Activated CD8-positive, alpha-beta T cell treated with anti-CD3 and anti-CD28 coated beads for 36 hours (primary cell): ENCODE results near the gene RPN2. TPM values are rescaled to one million over a fixed set of nuclear protein-coding genes. Genes with fewer than 3 reads are reported as not detected.

ENCODE experiments used
- ATAC-seq: fragments of 200-7000 bp; cut with Tn5 transposase; one replicate; pipeline ENCODE4 v1.10.0; 2021; ENCODE audit warnings: mild to moderate bottlenecking, moderate library complexity
- CTCF ChIA-PET: fragments of 350-600 bp; sonication (Branson Sonifier 250); formaldehyde crosslinking; loops from one replicate; lab custom pipeline; 2021; ENCODE audit warnings: antibody characterized with exemption; lab: Charles Lee
- POLR2A ChIA-PET: fragments of 350-600 bp; sonication (Branson Sonifier 250); formaldehyde crosslinking; loops from one replicate; lab custom pipeline; 2021; ENCODE audit warnings: antibody characterized with exemption; lab: Charles Lee
- DNase-seq: peaks from one replicate; pipeline ENCODE4 v3.0.0-alpha.2; 2020
- H3K27ac Mint-ChIP-seq: one replicate; pipeline ENCODE4 v1.8.0; 2021; ENCODE audit warnings: mild to moderate bottlenecking, mixed read lengths
- H3K27me3 Mint-ChIP-seq: one replicate; pipeline ENCODE4 v1.8.0; 2021; ENCODE audit warnings: mixed read lengths
- H3K36me3 Mint-ChIP-seq: one replicate; pipeline ENCODE4 v1.8.0; 2021; ENCODE audit warnings: low read depth, mixed read lengths
- H3K4me1 Mint-ChIP-seq: one replicate; pipeline ENCODE4 v1.8.0; 2021; ENCODE audit warnings: low read depth, mixed read lengths
- H3K4me3 Mint-ChIP-seq: one replicate; pipeline ENCODE4 v1.8.0; 2021; ENCODE audit warnings: mild to moderate bottlenecking, moderate library complexity, mixed read lengths
- H3K9me3 Mint-ChIP-seq: one replicate; pipeline ENCODE4 v1.8.0; 2021; ENCODE audit warnings: mixed read lengths
- intact Hi-C: fragments of 100-400 bp; cut with micrococcal nuclease; formaldehyde crosslinking; loops from one replicate; pipeline ENCODE4 v1.10.0; 2022
- total RNA-seq, 2 experiments: library from RNA; stranded (reverse); gene quantifications; one replicate each; pipeline ENCODE4 v1.2.3, GENCODE V29; 2021
- TF ChIP-seq, protein P1 (sequence below): fragments of 200-600 bp; IDR thresholded peaks from one replicate; pipeline ENCODE4 v1.8.0; 2022; ENCODE audit warnings: antibody characterized with exemption, mild to moderate bottlenecking

RPN2 gene
- total RNA-seq, 2 experiments from 2014 or later: 103 to 107 TPM

DNA sequence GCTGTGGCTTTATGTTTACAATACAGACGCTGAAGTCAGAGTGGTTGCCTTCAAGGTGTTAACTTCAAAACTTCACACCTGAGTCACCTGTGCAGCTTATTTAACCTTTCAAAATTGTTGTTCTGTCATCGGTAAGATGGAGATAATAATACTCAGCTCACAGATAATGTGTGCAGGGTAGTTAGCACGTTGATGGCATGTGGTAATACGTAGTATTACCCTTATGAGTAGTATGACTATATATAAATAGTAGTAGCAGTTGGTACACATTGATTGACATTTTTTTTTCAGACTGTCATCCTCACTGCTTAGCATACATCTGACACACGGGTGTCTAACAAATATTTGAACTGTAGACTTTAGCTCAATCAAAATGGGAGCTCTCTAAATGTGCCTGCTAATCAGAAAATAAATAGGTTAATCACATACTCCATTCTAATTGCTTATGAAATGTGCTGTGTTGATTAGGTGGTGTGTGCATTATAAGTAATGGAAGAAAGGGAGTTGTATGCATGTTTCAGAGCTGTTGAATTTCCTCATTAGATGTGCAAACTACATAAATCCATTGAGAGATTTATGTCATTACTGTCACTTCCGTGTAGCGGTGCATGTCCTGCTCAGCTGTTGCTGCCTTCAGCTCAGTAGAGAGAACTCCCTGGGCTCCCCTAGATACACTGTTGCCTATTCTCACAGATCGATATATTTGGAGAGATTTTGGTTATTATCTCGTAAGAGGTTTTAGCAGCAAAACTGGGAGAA lies 11.4 kb downstream of the RPN2 start:
- TF ChIP-seq, protein P1, sequence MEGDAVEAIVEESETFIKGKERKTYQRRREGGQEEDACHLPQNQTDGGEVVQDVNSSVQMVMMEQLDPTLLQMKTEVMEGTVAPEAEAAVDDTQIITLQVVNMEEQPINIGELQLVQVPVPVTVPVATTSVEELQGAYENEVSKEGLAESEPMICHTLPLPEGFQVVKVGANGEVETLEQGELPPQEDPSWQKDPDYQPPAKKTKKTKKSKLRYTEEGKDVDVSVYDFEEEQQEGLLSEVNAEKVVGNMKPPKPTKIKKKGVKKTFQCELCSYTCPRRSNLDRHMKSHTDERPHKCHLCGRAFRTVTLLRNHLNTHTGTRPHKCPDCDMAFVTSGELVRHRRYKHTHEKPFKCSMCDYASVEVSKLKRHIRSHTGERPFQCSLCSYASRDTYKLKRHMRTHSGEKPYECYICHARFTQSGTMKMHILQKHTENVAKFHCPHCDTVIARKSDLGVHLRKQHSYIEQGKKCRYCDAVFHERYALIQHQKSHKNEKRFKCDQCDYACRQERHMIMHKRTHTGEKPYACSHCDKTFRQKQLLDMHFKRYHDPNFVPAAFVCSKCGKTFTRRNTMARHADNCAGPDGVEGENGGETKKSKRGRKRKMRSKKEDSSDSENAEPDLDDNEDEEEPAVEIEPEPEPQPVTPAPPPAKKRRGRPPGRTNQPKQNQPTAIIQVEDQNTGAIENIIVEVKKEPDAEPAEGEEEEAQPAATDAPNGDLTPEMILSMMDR: no peak
- POLR2A ChIA-PET: interaction anchor here (0.9 to 4.9 kb wide), 3 partner anchors 12 to 98 kb away, joined by 3 to 30 read pairs (median 3); partner anchors contain the start of genes MROH8 and RPN2
- peaks cover 72% of the 10 kb centered on the region for H3K4me1 Mint-ChIP-seq
- H3K9me3 Mint-ChIP-seq: no peaks in the 10 kb centered on the region
- ATAC-seq: no peak
- no peak for DNase-seq
- peak overlapping the region; percentile 90 for H3K27ac Mint-ChIP-seq
- CTCF ChIA-PET: interaction anchor here (0.8 to 11.3 kb wide), 8 partner anchors 8 to 343 kb away, joined by 3 to 123 read pairs (median 5); partner anchors contain the start of genes MROH8 and RPN2
- no peak overlapping the region for H3K4me3 Mint-ChIP-seq
- H3K27me3 Mint-ChIP-seq: no peaks in the 10 kb centered on the region
- intact Hi-C loops: loop anchor here (5.0 kb wide), 1 partner anchor 192 kb away; no protein-coding TSS in a partner anchor
- peaks cover 56% of the 10 kb centered on the region for H3K36me3 Mint-ChIP-seq

DNA sequence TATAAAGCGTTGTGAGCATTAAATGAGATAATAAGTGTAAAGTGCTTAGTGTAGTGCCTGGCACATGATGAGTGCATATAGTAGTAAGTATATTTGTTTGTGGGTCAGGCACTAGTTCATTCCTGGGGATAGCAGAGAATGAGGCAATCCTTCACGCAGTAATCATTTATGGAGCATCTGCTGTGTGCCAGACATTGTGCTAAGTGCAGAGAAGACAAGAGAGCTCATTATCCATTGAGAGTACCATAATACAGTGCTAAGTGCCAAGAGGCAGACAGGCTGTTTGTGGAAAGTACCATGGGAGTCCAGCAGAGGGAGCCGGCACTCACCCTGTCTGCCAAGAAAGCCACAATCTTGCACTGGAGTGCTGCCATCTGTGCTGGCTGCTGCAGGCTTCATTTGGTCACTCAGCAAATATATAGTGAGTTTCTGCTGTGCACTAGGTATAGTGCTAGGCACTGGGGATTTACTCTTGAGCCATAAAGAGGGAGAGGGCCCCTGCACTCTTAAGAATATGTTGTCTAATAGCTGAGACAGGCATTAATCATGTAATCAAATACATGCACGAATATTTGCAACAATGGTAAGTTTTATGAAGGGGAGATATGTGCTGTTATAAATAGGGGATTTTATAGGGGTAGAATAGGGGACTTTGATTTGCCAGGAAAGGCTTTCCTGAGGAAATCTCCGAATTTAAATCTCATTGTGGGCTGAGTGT lies 13.2 kb downstream of the RPN2 start:
- POLR2A ChIA-PET: interaction anchor here (1.4 to 4.9 kb wide), 2 partner anchors 14 to 97 kb away, joined by 4 to 30 read pairs; partner anchors contain the start of genes MROH8, RBL1 and RPN2
- H3K36me3 Mint-ChIP-seq: peaks cover 58% of the 10 kb centered on the region
- ATAC-seq: peak; percentile 85
- CTCF ChIA-PET: interaction anchor here (0.5 to 11.3 kb wide), 19 partner anchors 9 to 598 kb away, joined by 3 to 123 read pairs (median 5); partner anchors contain the start of genes MROH8 and RPN2
- H3K27me3 Mint-ChIP-seq: no peaks in the 10 kb centered on the region
- no peak overlapping the region for H3K27ac Mint-ChIP-seq
- TF ChIP-seq, protein P1: peak; percentile 90
- peaks cover 74% of the 10 kb centered on the region for H3K4me1 Mint-ChIP-seq
- no peaks in the 10 kb centered on the region for H3K9me3 Mint-ChIP-seq
- peak; percentile 83 for DNase-seq
- intact Hi-C loops: loop anchor here (5.0 kb wide), 1 partner anchor 190 kb away; no protein-coding TSS in a partner anchor
- no peak overlapping the region for H3K4me3 Mint-ChIP-seq

DNA sequence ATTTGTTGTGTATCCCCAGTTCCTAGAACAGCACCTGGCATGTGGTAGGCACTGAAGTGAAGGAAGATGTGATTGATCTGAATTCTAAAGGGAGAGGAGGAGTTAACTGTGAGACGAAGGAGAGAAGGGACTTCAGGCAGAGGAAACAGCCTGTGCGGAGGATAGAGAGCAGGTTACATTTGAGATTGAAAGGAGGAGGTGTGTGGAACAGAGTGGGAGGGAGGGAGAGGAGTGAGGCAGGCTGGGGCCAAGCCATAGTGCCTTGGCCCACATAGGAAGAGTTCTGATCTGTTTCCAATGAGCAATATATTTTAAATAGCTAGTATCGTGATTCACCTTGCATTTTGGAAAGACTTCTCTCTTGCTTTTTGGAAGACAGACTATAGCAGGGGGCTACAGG lies 14.1 kb downstream of the RPN2 start:
- intact Hi-C loops: loop anchor here (5.0 kb wide), 1 partner anchor 189 kb away; no protein-coding TSS in a partner anchor
- Mint-ChIP-seq H3K27me3 (no peaks in the 10 kb centered on the region), H3K36me3 (peaks cover 54% of the 10 kb centered on the region), H3K9me3 (no peaks in the 10 kb centered on the region), H3K27ac (peak overlapping the region; percentile 41), H3K4me3 (no peak overlapping the region), H3K4me1 (peaks cover 69% of the 10 kb centered on the region)
- ATAC-seq (no peak), DNase-seq (no peak)
- POLR2A ChIA-PET: interaction anchor here (1.4 to 4.9 kb wide), 2 partner anchors 14 to 98 kb away, joined by 4 to 30 read pairs; partner anchors contain the start of genes MROH8, RBL1 and RPN2
- CTCF ChIA-PET: interaction anchor here (0.9 to 11.3 kb wide), 5 partner anchors 18 to 341 kb away, joined by 3 to 123 read pairs (median 21); partner anchors contain the start of genes MROH8 and RPN2
- TF ChIP-seq, protein P1: no peak

DNA sequence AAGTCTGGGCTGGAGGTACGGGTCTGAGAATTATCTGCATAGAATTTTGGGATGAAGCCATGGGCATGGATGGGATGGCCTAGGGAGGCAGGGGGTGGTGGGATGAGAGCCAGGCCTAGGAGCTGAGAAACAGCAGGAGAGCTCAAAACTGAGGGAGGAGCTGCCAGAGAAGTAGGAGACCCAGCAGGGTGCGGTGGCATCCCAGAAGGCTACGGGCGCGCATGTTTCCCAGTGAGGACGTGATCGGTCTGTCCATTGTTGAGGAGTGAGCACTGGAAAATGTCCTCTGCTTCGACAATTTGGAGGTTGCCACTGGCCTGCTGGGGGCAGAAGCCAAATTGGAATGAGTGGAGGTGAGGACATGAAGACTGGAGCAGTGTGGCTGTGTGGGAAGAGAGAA lies 14.7 kb downstream of the RPN2 start:
- H3K27ac Mint-ChIP-seq: peak overlapping the region; percentile 50
- POLR2A ChIA-PET: interaction anchor here (1.4 kb wide), 1 partner anchor 98 kb away, joined by 4 read pairs; the partner anchor contains the start of gene RBL1
- no peak for DNase-seq
- no peaks in the 10 kb centered on the region for H3K9me3 Mint-ChIP-seq
- no peak overlapping the region for H3K4me3 Mint-ChIP-seq
- peaks cover 69% of the 10 kb centered on the region for H3K4me1 Mint-ChIP-seq
- H3K36me3 Mint-ChIP-seq: peaks cover 54% of the 10 kb centered on the region
- TF ChIP-seq, protein P1: no peak
- intact Hi-C loops: loop anchor here (5.0 kb wide), 1 partner anchor 188 kb away; no protein-coding TSS in a partner anchor
- ATAC-seq: no peak
- CTCF ChIA-PET: interaction anchor here (2.4 to 11.3 kb wide), 7 partner anchors 9 to 340 kb away, joined by 8 to 123 read pairs (median 21); partner anchors contain the start of genes MROH8 and RPN2
- no peaks in the 10 kb centered on the region for H3K27me3 Mint-ChIP-seq
